ENCODE data around the gene IL6R. TPM values are rescaled to one million over a fixed set of nuclear protein-coding genes. Genes with fewer than 3 reads are reported as not detected.

IL6R gene
- total RNA-seq, 4 donors from 2014 or later: 31.6 to 53.7 (median 33.5) TPM

DNA sequence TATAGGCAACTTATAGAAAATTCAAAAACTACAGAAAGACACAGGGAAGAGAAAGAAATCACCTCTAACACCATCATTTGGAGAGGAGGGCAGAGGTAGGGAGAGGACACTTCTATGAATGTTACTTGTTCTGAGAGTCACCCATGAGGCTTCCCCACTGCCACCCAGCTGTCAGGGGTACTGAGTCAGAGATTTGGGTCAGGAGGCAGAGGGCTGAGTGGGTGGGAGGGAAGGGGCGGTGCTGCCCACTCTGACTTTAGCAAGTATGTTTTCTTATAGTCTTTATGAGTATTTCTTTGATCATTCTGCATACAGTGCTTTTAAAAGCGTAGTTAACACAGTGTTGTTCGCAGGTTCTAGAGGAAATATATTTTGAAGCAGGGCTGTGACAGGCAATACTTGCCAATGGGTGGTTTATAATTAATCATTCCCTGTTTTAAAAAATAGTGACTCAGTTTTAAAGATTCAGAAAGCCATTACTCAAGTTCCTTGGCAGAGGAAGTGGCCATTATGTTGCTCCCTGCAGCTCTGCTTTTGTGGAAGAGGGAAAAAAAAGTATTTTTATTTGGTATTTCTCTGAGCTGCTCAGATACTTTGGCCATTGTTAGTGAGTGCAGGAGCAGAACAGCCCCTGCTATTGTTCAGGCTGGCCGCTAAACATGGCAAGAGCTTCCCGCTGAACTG lies 18.3 kb downstream of the IL6R start:
- H3K9me3 ChIP-seq: no peaks in the 10 kb centered on the region
- H3K4me3 ChIP-seq: no peak overlapping the region
- peak overlapping the region; percentile 74 to 98 (median 87) for H3K27ac ChIP-seq
- WGBS, 2 donors: 29 to 30% methylated on average over 5 of the region's 5 CpGs
- H3K36me3 ChIP-seq: no peaks in the 10 kb centered on the region
- DNase-seq (ENCODE audit: low spot score in 2 of 2): no peak
- TF ChIP-seq, protein P1, sequence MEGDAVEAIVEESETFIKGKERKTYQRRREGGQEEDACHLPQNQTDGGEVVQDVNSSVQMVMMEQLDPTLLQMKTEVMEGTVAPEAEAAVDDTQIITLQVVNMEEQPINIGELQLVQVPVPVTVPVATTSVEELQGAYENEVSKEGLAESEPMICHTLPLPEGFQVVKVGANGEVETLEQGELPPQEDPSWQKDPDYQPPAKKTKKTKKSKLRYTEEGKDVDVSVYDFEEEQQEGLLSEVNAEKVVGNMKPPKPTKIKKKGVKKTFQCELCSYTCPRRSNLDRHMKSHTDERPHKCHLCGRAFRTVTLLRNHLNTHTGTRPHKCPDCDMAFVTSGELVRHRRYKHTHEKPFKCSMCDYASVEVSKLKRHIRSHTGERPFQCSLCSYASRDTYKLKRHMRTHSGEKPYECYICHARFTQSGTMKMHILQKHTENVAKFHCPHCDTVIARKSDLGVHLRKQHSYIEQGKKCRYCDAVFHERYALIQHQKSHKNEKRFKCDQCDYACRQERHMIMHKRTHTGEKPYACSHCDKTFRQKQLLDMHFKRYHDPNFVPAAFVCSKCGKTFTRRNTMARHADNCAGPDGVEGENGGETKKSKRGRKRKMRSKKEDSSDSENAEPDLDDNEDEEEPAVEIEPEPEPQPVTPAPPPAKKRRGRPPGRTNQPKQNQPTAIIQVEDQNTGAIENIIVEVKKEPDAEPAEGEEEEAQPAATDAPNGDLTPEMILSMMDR (IDR thresholded peaks at IDR 0.05): no peak
- TF ChIP-seq EP300 (IDR thresholded peaks at IDR 0.05): peak in 1 of 2 donors; percentile 56
- no peaks in the 10 kb centered on the region for H3K27me3 ChIP-seq
- H3K4me1 ChIP-seq: peaks cover 14 to 93% (median 84%) of the 10 kb centered on the region in 4 donors

DNA sequence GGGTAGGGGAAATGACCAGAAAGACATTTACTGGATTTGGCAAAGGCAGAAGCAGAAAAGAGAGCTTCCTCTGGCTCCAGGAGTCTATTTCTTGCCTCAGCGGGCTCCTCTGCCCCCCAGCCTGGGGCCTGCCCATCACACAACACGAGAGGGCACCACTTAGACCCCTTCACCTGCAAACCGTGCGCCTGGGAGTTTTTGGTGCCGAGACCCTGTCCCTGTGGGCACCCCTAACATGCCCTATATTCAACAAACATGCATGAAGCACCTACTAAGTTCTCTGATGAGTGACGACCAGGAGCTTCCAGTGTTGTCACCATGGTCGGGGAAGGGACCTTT lies 18.8 kb downstream of the IL6R start:
- Histone ChIP-seq H3K27ac (peak overlapping the region in 3 of 4 donors; percentile 74 to 98 (median 98)), H3K9me3 (no peaks in the 10 kb centered on the region), H3K4me1 (peaks cover 11 to 93% (median 84%) of the 10 kb centered on the region in 4 donors), H3K4me3 (no peak overlapping the region), H3K36me3 (no peaks in the 10 kb centered on the region), H3K27me3 (no peaks in the 10 kb centered on the region)
- TF ChIP-seq, protein P1 (IDR thresholded peaks at IDR 0.05): no peak
- TF ChIP-seq EP300 (IDR thresholded peaks at IDR 0.05) (no peak), POLR2A (IDR thresholded peaks at IDR 0.05) (no peak)
- DNase-seq (ENCODE audit: low spot score in 2 of 2): no peak
- WGBS, 2 donors: 46 to 53% methylated on average over 7 of the region's 7 CpGs

DNA sequence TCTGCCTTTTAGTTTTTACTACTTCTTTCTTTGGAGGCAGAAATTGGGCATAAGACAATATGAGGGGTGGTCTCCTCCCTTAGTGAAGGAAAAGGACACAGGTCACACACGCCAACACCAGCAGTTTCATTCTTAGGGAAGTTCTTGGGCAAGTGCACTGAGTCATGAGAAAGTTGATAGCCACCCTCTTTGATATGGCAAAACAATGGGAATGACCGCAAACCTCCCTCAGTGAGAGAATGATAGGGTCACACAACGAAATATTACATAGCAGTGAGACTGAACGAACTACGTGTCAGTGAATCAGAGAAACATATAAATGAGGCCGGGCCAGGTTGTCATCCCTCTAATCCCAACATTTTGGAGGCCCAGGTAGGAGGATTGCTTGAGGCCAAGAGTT lies 20.0 kb downstream of the IL6R start:
- H3K9me3 ChIP-seq: no peaks in the 10 kb centered on the region
- H3K4me3 ChIP-seq: no peak overlapping the region
- peaks cover 9 to 93% (median 84%) of the 10 kb centered on the region in 4 donors for H3K4me1 ChIP-seq
- TF ChIP-seq EP300 (IDR thresholded peaks at IDR 0.05) (no peak), POLR2A (IDR thresholded peaks at IDR 0.05) (no peak)
- TF ChIP-seq, protein P1 (IDR thresholded peaks at IDR 0.05): no peak
- DNase-seq (ENCODE audit: low spot score in 2 of 2): no peak
- 82 to 90% methylated on average over 6 of the region's 6 CpGs for WGBS, 2 donors
- no peaks in the 10 kb centered on the region for H3K27me3 ChIP-seq
- H3K27ac ChIP-seq: peak overlapping the region in 3 of 4 donors; percentile 27 to 98 (median 98)
- peaks cover 0 to 4% (median 0%) of the 10 kb centered on the region in 3 donors for H3K36me3 ChIP-seq

DNA sequence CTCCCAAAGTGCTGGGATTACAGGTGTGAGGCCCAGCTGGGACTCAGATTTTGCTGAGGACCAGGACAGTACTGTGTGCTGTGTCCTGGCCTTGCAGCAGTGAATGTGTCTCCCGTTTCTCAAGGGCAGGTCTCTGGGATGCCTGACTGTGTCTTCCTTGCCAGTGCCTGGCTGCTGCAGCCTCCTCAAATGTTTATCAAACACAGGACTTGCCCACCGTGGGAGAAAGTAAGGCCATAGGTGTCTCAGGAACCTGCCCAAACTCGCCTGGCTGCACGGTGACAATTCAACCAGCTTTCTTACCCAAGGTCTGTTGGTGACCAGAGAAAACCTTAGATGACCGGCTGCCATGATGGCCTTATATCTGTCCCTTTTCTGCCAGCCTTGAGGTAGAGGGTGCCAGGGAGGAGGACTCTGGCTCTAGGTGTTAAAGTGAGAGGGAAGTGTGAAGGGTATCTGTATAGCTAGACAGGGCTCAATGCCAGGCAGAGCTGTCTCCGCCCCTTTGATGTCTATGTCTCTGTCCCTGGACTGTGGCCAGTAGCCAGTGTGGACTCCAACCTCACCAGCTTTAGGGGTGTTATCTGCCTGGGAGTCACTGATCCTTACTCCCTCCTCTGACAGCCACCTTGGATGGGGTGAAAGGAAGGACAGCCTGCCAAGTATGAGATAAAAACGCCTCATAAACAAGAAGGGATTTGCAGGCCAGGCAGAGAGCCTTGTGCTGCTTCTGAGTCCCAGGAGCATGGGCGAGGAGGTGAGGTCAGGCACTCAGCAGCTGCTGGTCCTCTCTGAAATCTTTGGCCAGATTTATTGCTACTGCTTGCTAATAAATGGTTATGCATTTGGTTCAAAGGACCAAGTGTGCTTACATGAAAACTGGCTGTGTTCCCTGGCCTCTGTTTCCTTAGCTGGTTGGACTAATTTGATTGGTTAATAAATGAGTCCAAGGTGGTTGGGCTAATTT lies 22.3 kb downstream of the IL6R start:
- H3K4me3 ChIP-seq: no peak overlapping the region
- 69 to 73% methylated on average over 8 of the region's 8 CpGs for WGBS, 2 donors
- no peaks in the 10 kb centered on the region for H3K9me3 ChIP-seq
- peaks cover 0 to 10% (median 0%) of the 10 kb centered on the region in 3 donors for H3K36me3 ChIP-seq
- DNase-seq (ENCODE audit: low spot score in 2 of 2): peak; percentile 65 to 69
- H3K27me3 ChIP-seq: no peaks in the 10 kb centered on the region
- TF ChIP-seq, protein P1 (IDR thresholded peaks at IDR 0.05): no peak
- peak in 1 of 2 donors; percentile 78 for TF ChIP-seq EP300 (IDR thresholded peaks at IDR 0.05)
- H3K27ac ChIP-seq: peak overlapping the region; percentile 45 to 84 (median 64)
- peaks cover 2 to 90% (median 69%) of the 10 kb centered on the region in 4 donors for H3K4me1 ChIP-seq
